ENCODE results near the gene RMI1.
"Not testable (repeated sequence)": the region's sequence is repeated elsewhere in the genome, so short reads cannot be mapped to it uniquely, and the experiment has no call there.

Gene RMI1

GRCh38 chr9:83948096-83948495 lies 32.5 kb upstream of the RMI1 start:
- H3K27ac ChIP-seq (ENCODE audit: low read depth, low read length); H3K27me3 ChIP-seq (ENCODE audit: insufficient read depth, low read length); H3K9ac ChIP-seq (ENCODE audit: low read depth, low read length); H3K4me1 ChIP-seq (ENCODE audit: insufficient read depth, low read length); H3K9me3 ChIP-seq (ENCODE audit: insufficient read depth, low read depth, low read length); H3K4me3 ChIP-seq (ENCODE audit: low read length): not testable (repeated sequence)
- peaks cover 47% of the 10 kb centered on the region for H3K36me3 ChIP-seq (ENCODE audit: insufficient read depth, low read length)
- WGBS: 95% methylated on average over 39 of the region's 39 CpGs

GRCh38 chr9:83956086-83956435 lies 24.5 kb upstream of the RMI1 start:
- no peaks in the 10 kb centered on the region for H3K9me3 ChIP-seq (ENCODE audit: insufficient read depth, low read depth, low read length)
- H3K36me3 ChIP-seq (ENCODE audit: insufficient read depth, low read length): peaks cover 16% of the 10 kb centered on the region
- H3K27ac ChIP-seq (ENCODE audit: low read depth, low read length): peak overlapping the region; percentile 64
- H3K27me3 ChIP-seq (ENCODE audit: insufficient read depth, low read length): no peaks in the 10 kb centered on the region
- peaks cover 3% of the 10 kb centered on the region; the same call in 1 of the 2 replicates for H3K4me1 ChIP-seq (ENCODE audit: insufficient read depth, low read length)
- peak overlapping the region; percentile 81 for H3K9ac ChIP-seq (ENCODE audit: low read depth, low read length)
- 34% methylated on average over 23 of the region's 23 CpGs for WGBS
- H3K4me3 ChIP-seq (ENCODE audit: low read length): peak overlapping the region; percentile 84

GRCh38 chr9:83956436-83957247 lies 24.0 kb upstream of the RMI1 start:
- peak overlapping the region; percentile 64 for H3K27ac ChIP-seq (ENCODE audit: low read depth, low read length)
- H3K27me3 ChIP-seq (ENCODE audit: insufficient read depth, low read length): no peaks in the 10 kb centered on the region
- H3K4me1 ChIP-seq (ENCODE audit: insufficient read depth, low read length): peaks cover 3% of the 10 kb centered on the region; the same call in 1 of the 2 replicates
- H3K36me3 ChIP-seq (ENCODE audit: insufficient read depth, low read length): peaks cover 13% of the 10 kb centered on the region
- no peaks in the 10 kb centered on the region for H3K9me3 ChIP-seq (ENCODE audit: insufficient read depth, low read depth, low read length)
- peak overlapping the region; percentile 81 for H3K9ac ChIP-seq (ENCODE audit: low read depth, low read length)
- 12% methylated on average over 57 of the region's 57 CpGs for WGBS
- H3K4me3 ChIP-seq (ENCODE audit: low read length): peak overlapping the region; percentile 84

- H3K36me3 ChIP-seq (ENCODE audit: insufficient read depth, low read length): peaks cover 7% of the 10 kb centered on the region
- 50% methylated on average over 4 of the region's 4 CpGs for WGBS
- peaks cover 3% of the 10 kb centered on the region; the same call in 1 of the 2 replicates for H3K4me1 ChIP-seq (ENCODE audit: insufficient read depth, low read length)
- H3K9me3 ChIP-seq (ENCODE audit: insufficient read depth, low read depth, low read length): no peaks in the 10 kb centered on the region
- no peak overlapping the region for H3K27ac ChIP-seq (ENCODE audit: low read depth, low read length)
- H3K27me3 ChIP-seq (ENCODE audit: insufficient read depth, low read length): no peaks in the 10 kb centered on the region
- H3K9ac ChIP-seq (ENCODE audit: low read depth, low read length): peak overlapping the region; percentile 81
- H3K4me3 ChIP-seq (ENCODE audit: low read length): peak overlapping the region; percentile 84
Observed at GRCh38 chr9:83957248-83957513, 23.4 kb upstream of the RMI1 start.

- H3K4me1 ChIP-seq (ENCODE audit: insufficient read depth, low read length): peaks cover 3% of the 10 kb centered on the region; the same call in 1 of the 2 replicates
- H3K27ac ChIP-seq (ENCODE audit: low read depth, low read length): no peak overlapping the region
- peaks cover under 1% of the 10 kb centered on the region; the same call in 1 of the 2 replicates for H3K36me3 ChIP-seq (ENCODE audit: insufficient read depth, low read length)
- H3K27me3 ChIP-seq (ENCODE audit: insufficient read depth, low read length): no peaks in the 10 kb centered on the region
- no peak overlapping the region for H3K4me3 ChIP-seq (ENCODE audit: low read length)
- WGBS: 79% methylated on average over 4 of the region's 4 CpGs
- no peak overlapping the region for H3K9ac ChIP-seq (ENCODE audit: low read depth, low read length)
- no peaks in the 10 kb centered on the region for H3K9me3 ChIP-seq (ENCODE audit: insufficient read depth, low read depth, low read length)
Observed at GRCh38 chr9:83959061-83959460, 21.5 kb upstream of the RMI1 start.

GRCh38 chr9:83960991-83961390 lies 19.6 kb upstream of the RMI1 start:
- H3K9ac ChIP-seq (ENCODE audit: low read depth, low read length): no peak overlapping the region
- 91% methylated on average over 5 of the region's 5 CpGs for WGBS
- no peak overlapping the region for H3K27ac ChIP-seq (ENCODE audit: low read depth, low read length)
- H3K4me3 ChIP-seq (ENCODE audit: low read length): no peak overlapping the region
- H3K4me1 ChIP-seq (ENCODE audit: insufficient read depth, low read length): peaks cover 3% of the 10 kb centered on the region; the same call in 1 of the 2 replicates
- H3K9me3 ChIP-seq (ENCODE audit: insufficient read depth, low read depth, low read length): no peaks in the 10 kb centered on the region
- no peaks in the 10 kb centered on the region for H3K27me3 ChIP-seq (ENCODE audit: insufficient read depth, low read length)
- H3K36me3 ChIP-seq (ENCODE audit: insufficient read depth, low read length): 0 out of 2 replicates have a peak, but pooled peaks cover under 1% of the 10 kb centered on the region

- no peak overlapping the region for H3K27ac ChIP-seq (ENCODE audit: low read depth, low read length)
- H3K9ac ChIP-seq (ENCODE audit: low read depth, low read length): no peak overlapping the region
- no peaks in the 10 kb centered on the region for H3K27me3 ChIP-seq (ENCODE audit: insufficient read depth, low read length)
- WGBS: 74% methylated on average over 3 of the region's 3 CpGs
- no peaks in the 10 kb centered on the region for H3K9me3 ChIP-seq (ENCODE audit: insufficient read depth, low read depth, low read length)
- H3K36me3 ChIP-seq (ENCODE audit: insufficient read depth, low read length): peaks cover 12% of the 10 kb centered on the region
- no peak overlapping the region for H3K4me3 ChIP-seq (ENCODE audit: low read length)
- peaks cover under 1% of the 10 kb centered on the region; the same call in 1 of the 2 replicates for H3K4me1 ChIP-seq (ENCODE audit: insufficient read depth, low read length)
Observed at GRCh38 chr9:83962165-83962564, 18.4 kb upstream of the RMI1 start.

GRCh38 chr9:83964973-83965349 lies 15.6 kb upstream of the RMI1 start:
- H3K9me3 ChIP-seq (ENCODE audit: insufficient read depth, low read depth, low read length): no peaks in the 10 kb centered on the region
- peaks cover 40% of the 10 kb centered on the region for H3K36me3 ChIP-seq (ENCODE audit: insufficient read depth, low read length)
- H3K4me1 ChIP-seq (ENCODE audit: insufficient read depth, low read length): no peaks in the 10 kb centered on the region
- H3K9ac ChIP-seq (ENCODE audit: low read depth, low read length): no peak overlapping the region
- H3K27ac ChIP-seq (ENCODE audit: low read depth, low read length): 0 out of 2 replicates have a peak overlapping the region, but pooled peaks have one; percentile 20
- no peaks in the 10 kb centered on the region for H3K27me3 ChIP-seq (ENCODE audit: insufficient read depth, low read length)
- 84% methylated on average over 2 of the region's 2 CpGs for WGBS
- H3K4me3 ChIP-seq (ENCODE audit: low read length): no peak overlapping the region

GRCh38 chr9:83965350-83966208 lies 15.0 kb upstream of the RMI1 start:
- peaks cover 47% of the 10 kb centered on the region for H3K36me3 ChIP-seq (ENCODE audit: insufficient read depth, low read length)
- H3K4me3 ChIP-seq (ENCODE audit: low read length): no peak overlapping the region
- no peaks in the 10 kb centered on the region for H3K4me1 ChIP-seq (ENCODE audit: insufficient read depth, low read length)
- H3K9ac ChIP-seq (ENCODE audit: low read depth, low read length): no peak overlapping the region
- H3K9me3 ChIP-seq (ENCODE audit: insufficient read depth, low read depth, low read length): no peaks in the 10 kb centered on the region
- WGBS: 91% methylated on average over 11 of the region's 11 CpGs
- no peaks in the 10 kb centered on the region for H3K27me3 ChIP-seq (ENCODE audit: insufficient read depth, low read length)
- H3K27ac ChIP-seq (ENCODE audit: low read depth, low read length): peak overlapping the region; percentile 20; the same call in 1 of the 2 replicates

GRCh38 chr9:83966209-83966582 lies 14.4 kb upstream of the RMI1 start:
- Histone ChIP-seq H3K36me3 (ENCODE audit: insufficient read depth, low read length) (peaks cover 53% of the 10 kb centered on the region), H3K4me1 (ENCODE audit: insufficient read depth, low read length) (no peaks in the 10 kb centered on the region), H3K9ac (ENCODE audit: low read depth, low read length) (no peak overlapping the region), H3K4me3 (ENCODE audit: low read length) (no peak overlapping the region), H3K27ac (ENCODE audit: low read depth, low read length) (peak overlapping the region; percentile 23; the same call in 1 of the 2 replicates), H3K27me3 (ENCODE audit: insufficient read depth, low read length) (no peaks in the 10 kb centered on the region), H3K9me3 (ENCODE audit: insufficient read depth, low read depth, low read length) (no peaks in the 10 kb centered on the region)
- 96% methylated on average over 8 of the region's 8 CpGs for WGBS

GRCh38 chr9:83967073-83967472 lies 13.5 kb upstream of the RMI1 start:
- Histone ChIP-seq H3K4me1 (ENCODE audit: insufficient read depth, low read length) (no peaks in the 10 kb centered on the region), H3K9me3 (ENCODE audit: insufficient read depth, low read depth, low read length) (no peaks in the 10 kb centered on the region), H3K9ac (ENCODE audit: low read depth, low read length) (no peak overlapping the region), H3K27me3 (ENCODE audit: insufficient read depth, low read length) (no peaks in the 10 kb centered on the region), H3K36me3 (ENCODE audit: insufficient read depth, low read length) (peaks cover 62% of the 10 kb centered on the region), H3K27ac (ENCODE audit: low read depth, low read length) (no peak overlapping the region), H3K4me3 (ENCODE audit: low read length) (no peak overlapping the region)
- WGBS: 95% methylated on average over 1 of the region's 1 CpG
